Measurements from ENCODE around the gene ROBO1. TPM values are rescaled to one million over a fixed set of nuclear protein-coding genes. Genes with fewer than 3 reads are reported as not detected.

The ROBO1 gene
- total RNA-seq, 2 donors from 2014 or later = 3.0 to 6.7 TPM

DNA sequence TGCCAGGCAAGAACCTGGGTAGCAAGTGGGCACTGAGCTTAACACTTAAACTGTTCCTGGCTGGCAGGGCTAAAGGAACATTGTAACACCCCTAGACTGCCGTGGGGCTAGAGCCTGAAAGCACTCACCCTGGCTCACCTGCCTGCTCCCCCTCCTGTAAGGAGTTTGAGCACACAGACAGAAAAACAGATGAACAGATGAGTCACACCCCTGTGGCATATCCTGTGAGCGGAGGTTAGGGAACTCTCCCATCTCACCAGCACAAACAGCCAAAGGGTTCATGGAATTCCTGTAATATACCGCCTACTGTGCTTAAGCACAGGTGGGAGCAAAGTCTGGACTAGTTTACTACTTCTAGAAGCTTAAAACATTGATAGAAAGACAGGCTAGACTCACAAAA is 300.1 kb downstream of the ROBO1 start:
- Mint-ChIP-seq H3K4me1 (ENCODE audit: low read depth) (no peaks in the 10 kb centered on the region), H3K4me3 (no peak overlapping the region), H3K27ac (no peak overlapping the region), H3K9me3 (peaks cover 0 to 11% of the 10 kb centered on the region in 2 donors), H3K27me3 (ENCODE audit: low read depth) (no peaks in the 10 kb centered on the region), H3K36me3 (ENCODE audit: insufficient read depth in 2 of 2) (no peaks in the 10 kb centered on the region)
- DNase-seq (no peak), ATAC-seq (replicated peaks in 1 of 2) (no peak)

- DNase-seq (no peak), ATAC-seq (replicated peaks in 1 of 2) (no peak)
- H3K27me3 Mint-ChIP-seq (ENCODE audit: low read depth) = no peaks in the 10 kb centered on the region
- H3K4me1 Mint-ChIP-seq (ENCODE audit: low read depth) = no peaks in the 10 kb centered on the region
- H3K36me3 Mint-ChIP-seq (ENCODE audit: insufficient read depth in 2 of 2) = no peaks in the 10 kb centered on the region
- no peak overlapping the region for H3K4me3 Mint-ChIP-seq
- H3K27ac Mint-ChIP-seq = no peak overlapping the region
- peaks cover 0 to 10% of the 10 kb centered on the region in 2 donors for H3K9me3 Mint-ChIP-seq
Observed at GRCh38 chr3:79461129-79461792, 306.5 kb downstream of the ROBO1 start.

DNA sequence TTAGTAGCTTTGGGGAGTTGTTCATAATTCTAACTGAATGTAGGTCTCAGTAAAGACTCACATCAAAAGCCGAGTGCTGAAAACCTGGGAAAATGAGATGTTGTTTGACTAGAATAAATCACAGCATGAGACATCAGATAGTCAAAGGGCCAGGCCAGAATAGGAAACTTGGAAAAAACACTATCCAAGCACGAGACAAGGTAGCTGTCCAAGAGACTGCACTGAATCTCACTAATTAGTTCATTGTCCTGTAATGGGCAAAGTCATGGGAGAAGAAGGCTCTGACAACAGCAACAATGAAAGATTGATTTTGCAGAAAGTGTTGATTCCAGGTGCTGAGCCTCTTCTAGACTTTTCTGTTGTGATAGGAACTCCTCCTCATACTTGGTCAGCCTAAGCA is 314.2 kb downstream of the ROBO1 start:
- no peaks in the 10 kb centered on the region for H3K27me3 Mint-ChIP-seq (ENCODE audit: low read depth)
- H3K4me3 Mint-ChIP-seq = no peak overlapping the region
- no peak overlapping the region for H3K27ac Mint-ChIP-seq
- H3K36me3 Mint-ChIP-seq (ENCODE audit: insufficient read depth in 2 of 2) = no peaks in the 10 kb centered on the region
- peaks cover 1 to 8% of the 10 kb centered on the region in 2 donors for H3K9me3 Mint-ChIP-seq
- no peaks in the 10 kb centered on the region for H3K4me1 Mint-ChIP-seq (ENCODE audit: low read depth)
- DNase-seq = no peak
- ATAC-seq (replicated peaks in 1 of 2) = no peak

DNA sequence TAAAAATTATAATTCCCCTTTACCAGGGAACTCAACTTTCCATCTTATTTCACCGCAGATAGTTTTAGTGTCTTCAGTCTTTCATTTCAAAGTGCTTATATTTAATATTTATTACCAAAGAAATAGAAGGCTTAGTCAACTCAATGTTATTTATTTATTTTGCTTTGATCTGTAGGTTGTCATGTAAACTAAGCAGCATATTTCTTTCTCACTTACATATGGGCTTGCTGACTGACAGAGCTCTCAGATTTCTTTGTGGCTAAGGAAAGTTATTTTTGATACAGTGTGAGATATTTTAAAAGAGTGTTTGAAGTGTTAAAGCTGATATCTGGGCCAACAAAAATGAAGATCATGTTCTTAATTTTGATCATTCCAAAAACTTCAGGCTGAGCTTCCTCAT is 331.4 kb downstream of the ROBO1 start:
- Mint-ChIP-seq H3K4me3 (no peak overlapping the region), H3K9me3 (peaks cover 0 to 7% of the 10 kb centered on the region in 2 donors), H3K36me3 (ENCODE audit: insufficient read depth in 2 of 2) (no peaks in the 10 kb centered on the region), H3K27me3 (ENCODE audit: low read depth) (no peaks in the 10 kb centered on the region), H3K4me1 (ENCODE audit: low read depth) (no peaks in the 10 kb centered on the region), H3K27ac (no peak overlapping the region)
- ATAC-seq (replicated peaks in 1 of 2) (no peak), DNase-seq (no peak)

- DNase-seq (no peak), ATAC-seq (replicated peaks in 1 of 2) (no peak)
- H3K4me1 Mint-ChIP-seq (ENCODE audit: low read depth) = no peaks in the 10 kb centered on the region
- H3K27ac Mint-ChIP-seq = no peak overlapping the region
- H3K9me3 Mint-ChIP-seq = peaks cover 2 to 5% of the 10 kb centered on the region in 2 donors
- H3K36me3 Mint-ChIP-seq (ENCODE audit: insufficient read depth in 2 of 2) = no peaks in the 10 kb centered on the region
- H3K4me3 Mint-ChIP-seq = no peak overlapping the region
- H3K27me3 Mint-ChIP-seq (ENCODE audit: low read depth) = no peaks in the 10 kb centered on the region
Observed at GRCh38 chr3:79427081-79427480, 340.7 kb downstream of the ROBO1 start.

GRCh38 chr3:79424811-79425210 is 343.0 kb downstream of the ROBO1 start:
- H3K36me3 Mint-ChIP-seq (ENCODE audit: insufficient read depth in 2 of 2) = no peaks in the 10 kb centered on the region
- H3K27me3 Mint-ChIP-seq (ENCODE audit: low read depth) = no peaks in the 10 kb centered on the region
- ATAC-seq (replicated peaks in 1 of 2) = no peak
- H3K27ac Mint-ChIP-seq = no peak overlapping the region
- H3K4me3 Mint-ChIP-seq = no peak overlapping the region
- H3K9me3 Mint-ChIP-seq = peaks cover 4 to 7% of the 10 kb centered on the region in 2 donors
- DNase-seq = no peak
- H3K4me1 Mint-ChIP-seq (ENCODE audit: low read depth) = no peaks in the 10 kb centered on the region

DNA sequence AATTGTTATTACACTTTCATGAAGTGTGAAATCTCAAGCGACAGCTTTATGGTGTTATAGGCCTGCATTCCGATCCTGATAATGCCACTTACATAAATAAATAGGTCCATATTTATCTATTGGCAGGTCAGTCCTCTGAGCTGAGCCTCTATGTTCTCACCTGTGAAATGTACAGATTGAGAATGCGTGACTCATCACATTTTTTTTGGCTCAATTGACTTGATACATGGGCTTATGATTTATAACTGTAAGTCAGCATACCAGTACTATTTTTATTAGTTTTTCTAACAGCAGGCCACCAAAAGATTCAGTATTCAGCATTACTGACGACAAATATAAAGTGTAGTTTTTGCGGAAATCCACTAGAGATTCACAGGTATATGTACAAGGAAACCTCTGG is 344.4 kb downstream of the ROBO1 start:
- Mint-ChIP-seq H3K36me3 (ENCODE audit: insufficient read depth in 2 of 2) (no peaks in the 10 kb centered on the region), H3K4me1 (ENCODE audit: low read depth) (no peaks in the 10 kb centered on the region), H3K27me3 (ENCODE audit: low read depth) (no peaks in the 10 kb centered on the region), H3K27ac (no peak overlapping the region), H3K9me3 (peaks cover 7% of the 10 kb centered on the region in 2 donors), H3K4me3 (no peak overlapping the region)
- DNase-seq (no peak), ATAC-seq (replicated peaks in 1 of 2) (no peak)

DNA sequence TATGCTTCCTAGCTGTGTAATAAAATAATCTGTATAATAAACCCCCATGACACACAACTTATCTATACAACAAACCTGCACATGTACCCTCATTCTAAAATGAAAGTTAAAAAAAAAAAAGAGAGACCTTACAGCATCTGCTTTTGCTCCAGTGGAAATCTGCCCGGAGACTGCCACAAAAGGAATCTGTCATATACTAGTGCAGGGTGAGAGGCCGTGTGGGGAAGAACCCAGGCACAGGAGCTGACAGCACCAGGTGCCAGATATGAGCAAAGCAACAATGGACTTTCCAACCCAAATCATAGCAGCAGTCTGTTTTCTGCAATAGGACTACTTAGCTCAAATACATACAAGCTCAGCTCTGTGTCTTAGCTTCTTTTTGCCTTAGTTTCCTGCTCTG is 346.5 kb downstream of the ROBO1 start:
- ATAC-seq (replicated peaks in 1 of 2) (no peak), DNase-seq (no peak)
- no peaks in the 10 kb centered on the region for H3K36me3 Mint-ChIP-seq (ENCODE audit: insufficient read depth in 2 of 2)
- no peaks in the 10 kb centered on the region for H3K4me1 Mint-ChIP-seq (ENCODE audit: low read depth)
- no peak overlapping the region for H3K4me3 Mint-ChIP-seq
- peaks cover 7% of the 10 kb centered on the region in 2 donors for H3K9me3 Mint-ChIP-seq
- no peaks in the 10 kb centered on the region for H3K27me3 Mint-ChIP-seq (ENCODE audit: low read depth)
- no peak overlapping the region for H3K27ac Mint-ChIP-seq

DNA sequence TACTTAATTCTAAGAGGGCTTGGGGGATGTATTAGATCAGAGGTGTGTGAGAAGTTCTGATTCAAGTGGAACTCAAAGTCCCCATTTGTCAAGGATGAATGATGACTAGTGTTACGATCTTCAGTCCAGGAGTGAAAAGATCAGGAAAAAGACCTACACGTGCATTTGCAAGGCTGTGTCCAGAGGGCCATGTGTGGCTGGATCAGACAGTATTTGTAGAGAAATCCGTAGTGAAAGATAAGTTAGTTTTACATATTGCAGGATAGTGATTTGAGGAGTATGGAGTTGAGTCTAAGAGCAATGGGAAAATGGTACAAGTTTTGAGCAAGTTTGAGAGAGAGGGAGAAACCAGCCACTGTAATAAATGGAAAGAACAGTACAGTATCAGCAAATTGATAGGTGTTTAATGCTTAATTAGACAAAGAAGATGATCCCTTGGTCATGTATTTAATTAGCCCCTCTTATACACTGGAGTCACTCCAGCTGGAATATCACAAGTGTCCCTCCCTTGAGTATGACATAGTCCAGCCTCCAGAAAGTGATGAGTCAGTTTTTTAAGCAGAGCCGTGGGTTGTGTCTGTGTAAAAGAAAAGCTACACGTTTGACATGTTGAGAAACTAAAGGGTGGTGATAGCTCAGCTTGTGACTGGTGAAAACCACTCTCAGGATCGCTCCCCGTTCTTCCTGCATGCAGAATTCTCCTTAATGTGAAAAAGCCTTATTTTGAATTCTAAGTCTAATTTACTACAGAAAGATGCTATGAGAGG is 348.8 kb downstream of the ROBO1 start:
- no peak overlapping the region for H3K4me3 Mint-ChIP-seq
- DNase-seq (no peak), ATAC-seq (replicated peaks in 1 of 2) (no peak)
- H3K27ac Mint-ChIP-seq = no peak overlapping the region
- H3K36me3 Mint-ChIP-seq (ENCODE audit: insufficient read depth in 2 of 2) = peaks cover 0 to 1% of the 10 kb centered on the region in 2 donors
- H3K9me3 Mint-ChIP-seq = peaks cover 11 to 13% of the 10 kb centered on the region in 2 donors
- no peaks in the 10 kb centered on the region for H3K27me3 Mint-ChIP-seq (ENCODE audit: low read depth)
- H3K4me1 Mint-ChIP-seq (ENCODE audit: low read depth) = no peaks in the 10 kb centered on the region

DNA sequence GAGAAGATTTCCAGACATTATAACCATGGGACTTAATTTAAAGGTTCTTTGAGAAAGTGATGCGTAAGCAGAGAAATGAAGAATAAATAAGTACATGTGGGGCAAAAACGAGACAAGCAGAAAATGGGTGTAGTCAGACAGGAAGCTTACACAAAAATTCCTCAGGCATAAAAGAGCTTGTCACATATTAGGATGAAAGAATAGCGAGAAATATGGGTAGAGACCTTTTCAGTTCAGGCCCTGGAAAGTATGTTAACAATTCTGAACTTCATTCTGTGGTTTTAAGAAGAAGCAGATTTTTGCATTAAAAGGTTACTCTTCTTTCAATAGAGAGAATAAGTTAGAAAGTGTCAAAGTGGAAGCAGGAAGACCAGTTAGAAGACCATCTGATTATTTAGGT is 352.4 kb downstream of the ROBO1 start:
- DNase-seq (no peak), ATAC-seq (replicated peaks in 1 of 2) (no peak)
- Mint-ChIP-seq H3K4me3 (no peak overlapping the region), H3K27me3 (ENCODE audit: low read depth) (no peaks in the 10 kb centered on the region), H3K36me3 (ENCODE audit: insufficient read depth in 2 of 2) (peaks cover 0 to 1% of the 10 kb centered on the region in 2 donors), H3K4me1 (ENCODE audit: low read depth) (no peaks in the 10 kb centered on the region), H3K9me3 (peaks cover 11 to 12% of the 10 kb centered on the region in 2 donors), H3K27ac (no peak overlapping the region)

GRCh38 chr3:79414806-79415205 is 353.0 kb downstream of the ROBO1 start:
- ATAC-seq (replicated peaks in 1 of 2) (no peak), DNase-seq (no peak)
- Mint-ChIP-seq H3K4me3 (no peak overlapping the region), H3K9me3 (peaks cover 9 to 13% of the 10 kb centered on the region in 2 donors), H3K27ac (no peak overlapping the region), H3K36me3 (ENCODE audit: insufficient read depth in 2 of 2) (peaks cover 0 to 1% of the 10 kb centered on the region in 2 donors), H3K27me3 (ENCODE audit: low read depth) (no peaks in the 10 kb centered on the region), H3K4me1 (ENCODE audit: low read depth) (no peaks in the 10 kb centered on the region)

DNA sequence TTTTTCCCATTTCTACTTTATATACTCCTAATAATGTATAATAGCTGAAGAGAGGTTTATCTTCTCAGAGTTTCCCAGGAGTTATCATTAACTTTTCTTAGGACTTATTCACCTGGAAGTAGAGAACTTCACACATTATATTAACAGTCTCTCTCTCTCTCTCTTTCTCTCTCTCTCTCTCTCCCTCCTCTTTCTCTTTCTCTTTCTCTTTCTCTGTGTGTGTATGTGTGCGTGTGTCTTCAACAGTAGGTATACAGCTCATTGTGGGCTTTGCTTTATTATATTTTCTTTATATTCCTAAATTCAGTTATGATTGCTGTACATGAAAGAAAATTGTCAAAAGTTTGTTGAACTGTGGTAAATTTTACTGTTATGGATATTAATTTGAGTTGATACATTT is 353.8 kb downstream of the ROBO1 start:
- Mint-ChIP-seq H3K36me3 (ENCODE audit: insufficient read depth in 2 of 2) (peaks cover 0 to 1% of the 10 kb centered on the region in 2 donors), H3K9me3 (peaks cover 9 to 13% of the 10 kb centered on the region in 2 donors), H3K27me3 (ENCODE audit: low read depth) (no peaks in the 10 kb centered on the region), H3K27ac (no peak overlapping the region), H3K4me1 (ENCODE audit: low read depth) (no peaks in the 10 kb centered on the region), H3K4me3 (no peak overlapping the region)
- ATAC-seq (replicated peaks in 1 of 2) = no peak
- DNase-seq = no peak

GRCh38 chr3:79412537-79412936 is 355.3 kb downstream of the ROBO1 start:
- Mint-ChIP-seq H3K27me3 (ENCODE audit: low read depth) (no peaks in the 10 kb centered on the region), H3K9me3 (peaks cover 9 to 11% of the 10 kb centered on the region in 2 donors)

More at GRCh38 chr3:79412537-79412936, 355.3 kb downstream of the ROBO1 start:
- ATAC-seq (replicated peaks in 1 of 2) = no peak
- no peak for DNase-seq
- H3K4me3 Mint-ChIP-seq = no peak overlapping the region
- H3K36me3 Mint-ChIP-seq (ENCODE audit: insufficient read depth in 2 of 2) = peaks cover 0 to 1% of the 10 kb centered on the region in 2 donors
- H3K27ac Mint-ChIP-seq = no peak overlapping the region
- no peaks in the 10 kb centered on the region for H3K4me1 Mint-ChIP-seq (ENCODE audit: low read depth)

All from activated T-cell treated with anti-CD3 and anti-CD28 coated beads, Interleukin-2, amount 50 U/mL, for 72 hours (primary cell).